Loucy (cell line): ENCODE results near the gene INTS13.

Experiments used
- EZH2phosphoT487 ChIP-seq: fragments of 200-600 bp; IDR thresholded peaks from 2 replicates; pipeline ENCODE4 v1.6.1; 2018; ENCODE audit warnings: antibody characterized with exemption, mild to moderate bottlenecking, moderate library complexity, borderline replicate concordance
- TF ChIP-seq, protein P1 (sequence below): fragments of 200-600 bp; sonication (generic); conservative IDR thresholded peaks from 2 replicates; pipeline ENCODE4 v1.5.1; 2014; ENCODE audit warnings: mild to moderate bottlenecking, antibody characterized with exemption, low read length

DNA sequence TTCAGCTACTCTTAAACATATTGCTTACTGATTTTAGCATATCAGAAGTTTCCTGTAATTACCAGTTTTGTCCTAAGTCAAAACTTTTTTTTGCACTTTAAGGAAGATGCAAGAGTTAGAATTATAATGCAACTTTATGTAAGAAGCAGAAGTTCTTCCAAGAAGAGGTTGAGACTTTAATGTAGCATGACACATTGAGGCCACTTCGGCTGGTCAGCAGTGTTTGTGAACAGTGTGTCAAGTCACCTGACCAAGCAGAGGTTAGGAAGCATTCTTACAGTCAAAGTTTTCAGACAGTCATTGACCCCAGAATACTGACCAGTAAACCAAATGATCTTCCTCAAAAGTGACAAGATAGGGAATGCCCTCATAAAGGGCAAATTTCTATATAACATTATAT, 15.7 kb upstream of the INTS13 start:
- TF ChIP-seq, protein P1, sequence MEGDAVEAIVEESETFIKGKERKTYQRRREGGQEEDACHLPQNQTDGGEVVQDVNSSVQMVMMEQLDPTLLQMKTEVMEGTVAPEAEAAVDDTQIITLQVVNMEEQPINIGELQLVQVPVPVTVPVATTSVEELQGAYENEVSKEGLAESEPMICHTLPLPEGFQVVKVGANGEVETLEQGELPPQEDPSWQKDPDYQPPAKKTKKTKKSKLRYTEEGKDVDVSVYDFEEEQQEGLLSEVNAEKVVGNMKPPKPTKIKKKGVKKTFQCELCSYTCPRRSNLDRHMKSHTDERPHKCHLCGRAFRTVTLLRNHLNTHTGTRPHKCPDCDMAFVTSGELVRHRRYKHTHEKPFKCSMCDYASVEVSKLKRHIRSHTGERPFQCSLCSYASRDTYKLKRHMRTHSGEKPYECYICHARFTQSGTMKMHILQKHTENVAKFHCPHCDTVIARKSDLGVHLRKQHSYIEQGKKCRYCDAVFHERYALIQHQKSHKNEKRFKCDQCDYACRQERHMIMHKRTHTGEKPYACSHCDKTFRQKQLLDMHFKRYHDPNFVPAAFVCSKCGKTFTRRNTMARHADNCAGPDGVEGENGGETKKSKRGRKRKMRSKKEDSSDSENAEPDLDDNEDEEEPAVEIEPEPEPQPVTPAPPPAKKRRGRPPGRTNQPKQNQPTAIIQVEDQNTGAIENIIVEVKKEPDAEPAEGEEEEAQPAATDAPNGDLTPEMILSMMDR = no peak
- no peak for TF ChIP-seq EZH2phosphoT487
